RWPE2 (cell line): ENCODE measurements around the gene ASB10.

Experiments
- ATAC-seq: fragments of 200-7000 bp; cut with Tn5 transposase; 3 replicates; pipeline ENCODE4 v1.9.1; 2021; ENCODE audit warnings: low read depth
- DNase-seq: peaks from one replicate; pipeline ENCODE4 v3.0.0-alpha.2; 2020; ENCODE audit warnings: low spot score
- H3K27ac ChIP-seq: fragments of 450-650 bp; 2 replicates; pipeline ENCODE4 v1.5.1; 2017; ENCODE audit warnings: mild to moderate bottlenecking; ENCODE audit not compliant: poor library complexity, severe bottlenecking
- H3K27me3 ChIP-seq: fragments of 250-450 bp; sonication (Bioruptor Pico); 2 replicates; pipeline ENCODE4 v1.5.1; 2021; ENCODE audit warnings: mild to moderate bottlenecking, moderate library complexity; ENCODE audit not compliant: insufficient read depth, poor library complexity, severe bottlenecking
- H3K36me3 ChIP-seq: fragments of 250-450 bp; sonication (Bioruptor Pico); 2 replicates; pipeline ENCODE4 v1.5.1; 2020; ENCODE audit warnings: low read depth, mild to moderate bottlenecking, moderate library complexity
- H3K4me1 ChIP-seq: fragments of 250-450 bp; sonication (Bioruptor Pico); 2 replicates; pipeline ENCODE4 v1.5.1; 2021; ENCODE audit warnings: mild to moderate bottlenecking, moderate library complexity; ENCODE audit not compliant: insufficient read depth, poor library complexity, severe bottlenecking
- H3K4me3 ChIP-seq: fragments of 250-450 bp; sonication (Bioruptor Pico); 2 replicates; pipeline ENCODE4 v1.5.1; 2021; ENCODE audit warnings: mild to moderate bottlenecking, moderate library complexity; ENCODE audit not compliant: severe bottlenecking
- H3K9me3 ChIP-seq: fragments of 250-450 bp; sonication (Bioruptor Pico); 2 replicates; pipeline ENCODE4 v1.5.1; 2021; ENCODE audit warnings: mild to moderate bottlenecking, moderate library complexity; ENCODE audit not compliant: severe bottlenecking
- CTCF ChIP-seq: fragments of 450-650 bp; IDR thresholded peaks from one replicate; pipeline ENCODE4 v1.5.1; 2017; ENCODE audit warnings: mild to moderate bottlenecking, moderate library complexity; ENCODE audit not compliant: poor library complexity, severe bottlenecking

The ASB10 gene

GRCh38 chr7:151130741-151131157 is 56.3 kb downstream of the ASB10 start:
- ATAC-seq: no peak
- no peak for TF ChIP-seq CTCF
- H3K27me3 ChIP-seq: no peaks in the 10 kb centered on the region
- no peak for DNase-seq
- no peak overlapping the region for H3K27ac ChIP-seq
- no peak overlapping the region for H3K4me3 ChIP-seq
- H3K9me3 ChIP-seq: no peaks in the 10 kb centered on the region
- no peaks in the 10 kb centered on the region for H3K4me1 ChIP-seq
- H3K36me3 ChIP-seq: peaks cover 64% of the 10 kb centered on the region

GRCh38 chr7:151129960-151130591 is 57.0 kb downstream of the ASB10 start:
- DNase-seq (no peak), ATAC-seq (no peak)
- Histone ChIP-seq H3K4me1 (no peaks in the 10 kb centered on the region), H3K4me3 (no peak overlapping the region), H3K9me3 (no peaks in the 10 kb centered on the region), H3K36me3 (peaks cover 64% of the 10 kb centered on the region), H3K27me3 (no peaks in the 10 kb centered on the region), H3K27ac (no peak overlapping the region)
- no peak for TF ChIP-seq CTCF

- ATAC-seq: no peak
- Histone ChIP-seq H3K36me3 (peaks cover 64% of the 10 kb centered on the region), H3K4me3 (no peak overlapping the region), H3K27me3 (no peaks in the 10 kb centered on the region), H3K9me3 (no peaks in the 10 kb centered on the region), H3K4me1 (no peaks in the 10 kb centered on the region), H3K27ac (no peak overlapping the region)
- DNase-seq: no peak
- no peak for TF ChIP-seq CTCF
Measured at GRCh38 chr7:151129117-151129959, 57.7 kb downstream of the ASB10 start.

- Histone ChIP-seq H3K4me3 (no peak overlapping the region), H3K9me3 (no peaks in the 10 kb centered on the region), H3K36me3 (peaks cover 64% of the 10 kb centered on the region), H3K27me3 (no peaks in the 10 kb centered on the region), H3K4me1 (no peaks in the 10 kb centered on the region), H3K27ac (no peak overlapping the region)
- DNase-seq: no peak
- no peak for TF ChIP-seq CTCF
- no peak for ATAC-seq
Measured at GRCh38 chr7:151128716-151129115, 58.3 kb downstream of the ASB10 start.

GRCh38 chr7:151128144-151128543 is 58.9 kb downstream of the ASB10 start:
- no peak overlapping the region for H3K27ac ChIP-seq
- no peaks in the 10 kb centered on the region for H3K9me3 ChIP-seq
- ATAC-seq (no peak), DNase-seq (no peak)
- H3K27me3 ChIP-seq: no peaks in the 10 kb centered on the region
- H3K36me3 ChIP-seq: peaks cover 66% of the 10 kb centered on the region
- no peaks in the 10 kb centered on the region for H3K4me1 ChIP-seq
- no peak overlapping the region for H3K4me3 ChIP-seq
- TF ChIP-seq CTCF: no peak
